H1 (cell line): Measurements from ENCODE around the gene MAP7. TPM values are rescaled to one million over a fixed set of nuclear protein-coding genes. Genes with fewer than 3 reads are reported as not detected.

Source experiments
- CTCF ChIA-PET: fragments of 300-600 bp; sonication (Branson Sonifier 250); formaldehyde crosslinking; loops from one replicate; lab custom pipeline; 2021; ENCODE audit not compliant: partially characterized antibody; lab: Charles Lee
- POLR2A ChIA-PET: fragments of 300-600 bp; sonication (Branson Sonifier 250); formaldehyde crosslinking; loops from one replicate; lab custom pipeline; 2021; ENCODE audit warnings: inconsistent platforms; ENCODE audit not compliant: partially characterized antibody; lab: Charles Lee
- DNase-seq, 2 experiments: peaks; one replicate each; pipeline versions ENCODE4 v3.0.0 to v3.0.0-alpha.2; 2010 to 2022; ENCODE audit warnings: low spot score in 2 of 2, low read depth in 1 of 2, mixed read lengths in 1 of 2
- FAIRE-seq: peaks from 2 replicates; lab custom pipeline; 2011; peaks lifted over from hg19 to GRCh38; lab: Jason Lieb, UNC
- H2AFZ ChIP-seq: 2 replicates; pipeline ENCODE4 v1.8.1; 2012; ENCODE audit warnings: low read length, inconsistent platforms
- H2AK5ac ChIP-seq: 2 replicates; pipeline ENCODE4 v1.6.1; 2013; ENCODE audit warnings: low read depth, low read length
- H2BK120ac ChIP-seq: replicated peaks from 2 replicates; pipeline ENCODE3; 2013; ENCODE audit warnings: low read depth, low read length, inconsistent platforms
- H2BK12ac ChIP-seq: 2 replicates; pipeline ENCODE4 v1.6.1; 2013; ENCODE audit warnings: low read depth, low read length
- H2BK15ac ChIP-seq: 2 replicates; pipeline ENCODE4 v1.6.1; 2013; ENCODE audit warnings: low read length
- H2BK20ac ChIP-seq: 2 replicates; pipeline ENCODE4 v1.6.1; 2013; ENCODE audit warnings: low read length
- H2BK5ac ChIP-seq: 2 replicates; pipeline ENCODE4 v1.6.1; 2013; ENCODE audit warnings: low read depth, low read length
- H3K14ac ChIP-seq: 2 replicates; pipeline ENCODE4 v1.6.1; 2013; ENCODE audit warnings: inconsistent platforms; ENCODE audit not compliant: insufficient read length
- H3K18ac ChIP-seq: 2 replicates; pipeline ENCODE4 v1.6.1; 2013; ENCODE audit warnings: low read length; ENCODE audit errors: extremely low read depth
- H3K23ac ChIP-seq: 2 replicates; pipeline ENCODE4 v1.6.1; 2013; ENCODE audit warnings: inconsistent platforms; ENCODE audit not compliant: insufficient read length
- H3K23me2 ChIP-seq: 2 replicates; pipeline ENCODE4 v1.6.1; 2013; ENCODE audit warnings: low read depth, low read length
- H3K27ac ChIP-seq: 2 replicates; pipeline ENCODE4 v1.6.1; 2011; ENCODE audit warnings: low read depth, low read length, inconsistent platforms
- H3K27me3 ChIP-seq, 4 experiments: replicated peaks in 1 of 4; 1 replicate in 1 of 4; 2 replicates in 3 of 4; pipeline versions ENCODE4 v1.6.1 to v1.8.1; 2011 to 2013; ENCODE audit warnings: low read length in 3 of 4, mild to moderate bottlenecking in 3 of 4, inconsistent platforms in 2 of 4, mixed read lengths in 2 of 4, moderate library complexity in 1 of 4; ENCODE audit not compliant: control insufficient read depth in 3 of 4, insufficient read depth in 3 of 4; ENCODE audit errors: extremely low read depth in 1 of 4
- H3K36me3 ChIP-seq, 4 experiments: 2 replicates each; pipeline versions ENCODE4 v1.6.1 to v1.8.1; 2011 to 2013; ENCODE audit warnings: mild to moderate bottlenecking in 4 of 4, low read length in 3 of 4, moderate library complexity in 2 of 4, control low read depth in 1 of 4, inconsistent platforms in 1 of 4; ENCODE audit not compliant: insufficient read depth in 4 of 4, control insufficient read depth in 2 of 4
- H3K4ac ChIP-seq: replicated peaks from 2 replicates; pipeline ENCODE3; 2013; ENCODE audit warnings: low read length, low read depth, mixed read lengths, inconsistent platforms; ENCODE audit not compliant: insufficient read length
- H3K4me1 ChIP-seq, 4 experiments: replicated peaks in 1 of 4; 1 replicate in 1 of 4; 2 replicates in 3 of 4; pipeline versions ENCODE4 v1.6.1 to v1.8.1; 2011 to 2013; ENCODE audit warnings: low read length in 3 of 4, inconsistent platforms in 2 of 4, mixed read lengths in 1 of 4; ENCODE audit not compliant: insufficient read depth in 4 of 4, control insufficient read depth in 3 of 4
- H3K4me2 ChIP-seq, 2 experiments: 2 replicates each; pipeline versions ENCODE4 v1.6.1 to v1.8.1; 2011 to 2013; ENCODE audit warnings: low read depth in 2 of 2, low read length in 2 of 2, control low read depth in 1 of 2, inconsistent platforms in 1 of 2, mild to moderate bottlenecking in 1 of 2; ENCODE audit not compliant: insufficient read depth in 1 of 2
- H3K4me3 ChIP-seq, 4 experiments: fragments of 200-600, 300-600 bp in 1 of 4; sonication (generic), shearing (Covaris generic), sonication (Bioruptor Twin) in 1 of 4; 2 replicates each; pipeline versions ENCODE4 v1.5.1 to v1.8.1; 2011 to 2016; ENCODE audit warnings: low read length in 4 of 4, low read depth in 3 of 4, control low read depth in 2 of 4, inconsistent platforms in 2 of 4, mild to moderate bottlenecking in 2 of 4, mixed read lengths in 1 of 4, moderate library complexity in 1 of 4; ENCODE audit not compliant: insufficient read depth in 2 of 4; ENCODE audit errors: extremely low read depth in 1 of 4
- H3K56ac ChIP-seq: replicated peaks from 2 replicates; pipeline ENCODE3; 2013; ENCODE audit warnings: low read depth, mild to moderate bottlenecking, mixed read lengths, low read length, inconsistent platforms; ENCODE audit not compliant: insufficient read length
- H3K79me1 ChIP-seq: 2 replicates; pipeline ENCODE4 v1.6.1; 2013; ENCODE audit warnings: low read depth, low read length, control low read depth
- H3K79me2 ChIP-seq, 2 experiments: 2 replicates each; pipeline versions ENCODE4 v1.6.1 to v1.8.1; 2012 to 2013; ENCODE audit warnings: low read length in 2 of 2, mild to moderate bottlenecking in 2 of 2, inconsistent platforms in 1 of 2; ENCODE audit not compliant: insufficient read depth in 2 of 2, control insufficient read depth in 1 of 2
- H3K9ac ChIP-seq, 4 experiments: replicated peaks in 1 of 4; 1 replicate in 1 of 4; 2 replicates in 3 of 4; pipeline versions ENCODE4 v1.6.1 to v1.8.1; 2011 to 2013; ENCODE audit warnings: low read depth in 3 of 4, low read length in 3 of 4, control low read depth in 2 of 4, mild to moderate bottlenecking in 2 of 4, moderate library complexity in 2 of 4, inconsistent platforms in 1 of 4; ENCODE audit errors: extremely low read depth in 1 of 4
- H3K9me3 ChIP-seq, 2 experiments: 2 replicates each; pipeline versions ENCODE4 v1.6.1 to v1.8.1; 2012 to 2013; ENCODE audit warnings: mild to moderate bottlenecking in 2 of 2, moderate library complexity in 2 of 2, control low read depth in 1 of 2, inconsistent platforms in 1 of 2, low read depth in 1 of 2, low read length in 1 of 2, mixed read lengths in 1 of 2; ENCODE audit not compliant: insufficient read depth in 2 of 2
- H4K20me1 ChIP-seq, 2 experiments: replicated peaks in 1 of 2; 2 replicates each; pipeline versions ENCODE3 to v1.8.1; 2011 to 2013; ENCODE audit warnings: inconsistent platforms in 2 of 2, low read length in 2 of 2, mild to moderate bottlenecking in 1 of 2; ENCODE audit not compliant: insufficient read depth in 2 of 2, control insufficient read depth in 1 of 2
- H4K5ac ChIP-seq: 2 replicates; pipeline ENCODE4 v1.6.1; 2013; ENCODE audit warnings: low read length, low read depth, mixed read lengths, inconsistent platforms; ENCODE audit not compliant: insufficient read length
- H4K8ac ChIP-seq: 2 replicates; pipeline ENCODE4 v1.8.0; 2013; ENCODE audit warnings: mild to moderate bottlenecking, moderate library complexity, low read length, inconsistent platforms; ENCODE audit not compliant: insufficient read depth; ENCODE audit errors: extremely low read depth
- H4K91ac ChIP-seq: replicated peaks from 2 replicates; pipeline ENCODE3; 2013; ENCODE audit warnings: low read length, mixed read lengths, inconsistent platforms; ENCODE audit not compliant: insufficient read length
- CEBPB ChIP-seq: IDR thresholded peaks from 2 replicates; pipeline ENCODE4 v1.6.1; 2012; ENCODE audit warnings: low read depth, low read length
- WGBS, 2 experiments: shearing (Covaris generic) in 1 of 2; methylation state at CpG; one replicate each; pipeline versions ENCODE4 v1.1.6 to v1.1.7; 2013 to 2015; ENCODE audit warnings: low lambda C conversion rate in 2 of 2, mixed read lengths in 2 of 2, inconsistent platforms in 1 of 2, low coverage in 1 of 2, missing lambda C conversion rate in 1 of 2; ENCODE audit not compliant: insufficient replicate concordance in 2 of 2, insufficient coverage in 1 of 2, insufficient read length in 1 of 2; ENCODE audit errors: extremely low coverage in 1 of 2, missing lambda C conversion rate in 1 of 2; 5-methylcytosine and 5-hydroxymethylcytosine counted together
- polyA plus RNA-seq, 7 experiments: library from polyadenylated mRNA; depleted of rRNA in 3 of 7; stranded (reverse) in 5 of 7; unstranded in 2 of 7; fragments of >200 nt in 5 of 7; fragments of 200-250 nt in 2 of 7; gene quantifications; 1 replicate in 5 of 7; 2 replicates in 1 of 7; 4 replicates in 1 of 7; pipeline versions ENCODE4 v1.2.1 to v1.2.3, GENCODE V29; 2011 to 2013; ENCODE audit warnings: missing spikeins in 2 of 7, mixed read lengths in 2 of 7
- total RNA-seq: library from RNA; stranded (reverse); fragmentation: NEBNext Ultra II Directional; extraction: Animal tissue kit (Norgen Biotek cat#: 25700); gene quantifications from 2 replicates; pipeline ENCODE4 v1.2.1, GENCODE V29; 2021

MAP7 gene
- total and polyA plus RNA-seq, 2 of the 8 experiments (the other 6 are each of a cell fraction or from before 2014, with no cell fraction given) = 13.5 to 66.9 TPM

GRCh38 chr6:136303516-136303915 is 246.7 kb downstream of the MAP7 start:
- Histone ChIP-seq H3K9me3 (no peaks in the 10 kb centered on the region), H3K4ac (no peak overlapping the region), H2BK20ac (no peak overlapping the region), H3K4me2 (no peak overlapping the region), H4K5ac (no peak overlapping the region), H3K4me1 (no peaks in the 10 kb centered on the region), H4K8ac (no peak overlapping the region), H3K79me1 (no peaks in the 10 kb centered on the region), H2BK5ac (no peak overlapping the region), H3K36me3 (no peaks in the 10 kb centered on the region), H4K20me1 (no peaks in the 10 kb centered on the region), H3K79me2 (no peaks in the 10 kb centered on the region), H3K23me2 (no peaks in the 10 kb centered on the region), H3K14ac (no peak overlapping the region), H2AK5ac (no peak overlapping the region), H3K27me3 (no peaks in the 10 kb centered on the region), H3K56ac (no peak overlapping the region), H3K23ac (no peak overlapping the region), H3K27ac (no peak overlapping the region), H3K9ac (no peak overlapping the region), H2BK15ac (no peak overlapping the region), H4K91ac (no peak overlapping the region), H2BK120ac (no peak overlapping the region), H2AFZ (no peak overlapping the region), H2BK12ac (no peak overlapping the region), H3K18ac (no peak overlapping the region), H3K4me3 (no peak overlapping the region)
- no peak for TF ChIP-seq CEBPB
- no peak for DNase-seq
- ChIA-PET POLR2A (interaction anchor here (2.6 kb wide), 1 partner anchor 14 kb away, joined by 12 read pairs; the partner anchor contains the start of gene BCLAF1), CTCF (interaction anchor here (0.8 to 4.5 kb wide), 3 partner anchors 14 to 30 kb away, joined by 3 to 23 read pairs (median 3); no protein-coding TSS in a partner anchor)
- no peak for FAIRE-seq
- WGBS, 2 experiments = 95% methylated on average over 3 of the region's 3 CpGs; no CpG with 5 or more reads in 1 of the 2 experiments
